WTC11 (cell line): ENCODE results near the gene C13orf46. TPM values are rescaled to one million over a fixed set of nuclear protein-coding genes. Genes with fewer than 3 reads are reported as not detected.

Experiments used
- ATAC-seq: fragments of 200-7000 bp; cut with Tn5 transposase; 2 replicates; pipeline ENCODE4 v1.10.0; 2021; ENCODE audit warnings: mild to moderate bottlenecking, moderate library complexity
- CTCF ChIA-PET: fragments of 300-600 bp; sonication (Branson Sonifier 250); formaldehyde crosslinking; loops from one replicate; lab custom pipeline; 2021; ENCODE audit warnings: antibody characterized with exemption; lab: Charles Lee
- POLR2A ChIA-PET: fragments of 350-600 bp; sonication (Branson Sonifier 250); formaldehyde crosslinking; loops from one replicate; lab custom pipeline; 2021; ENCODE audit warnings: antibody characterized with exemption; lab: Charles Lee
- DNase-seq: peaks from one replicate; pipeline ENCODE4 v3.0.0; 2021; ENCODE audit warnings: low spot score
- H3K27ac Mint-ChIP-seq: 2 replicates; pipeline ENCODE4 v1.8.0; 2021; ENCODE audit warnings: mixed read lengths
- H3K27me3 Mint-ChIP-seq: 2 replicates; pipeline ENCODE4 v1.8.0; 2021; ENCODE audit warnings: low read depth, mild to moderate bottlenecking, moderate library complexity, mixed read lengths
- H3K36me3 Mint-ChIP-seq: 2 replicates; pipeline ENCODE4 v1.8.0; 2021; ENCODE audit warnings: mixed read lengths
- H3K4me1 Mint-ChIP-seq: 2 replicates; pipeline ENCODE4 v1.8.0; 2022; ENCODE audit warnings: mixed read lengths
- H3K4me3 Mint-ChIP-seq: 2 replicates; pipeline ENCODE4 v1.8.0; 2021; ENCODE audit warnings: mild to moderate bottlenecking, moderate library complexity, mixed read lengths
- H3K9me3 Mint-ChIP-seq: 2 replicates; pipeline ENCODE4 v1.8.0; 2021; ENCODE audit warnings: mixed read lengths
- ARID4B ChIP-seq: sonication (generic); formaldehyde crosslinking; IDR thresholded peaks from 2 replicates; pipeline ENCODE4 v1.8.0; 2023; ENCODE audit warnings: missing genetic modification reagents, mild to moderate bottlenecking, borderline replicate concordance
- ELF4 ChIP-seq: sonication (generic); formaldehyde crosslinking; IDR thresholded peaks from 2 replicates; pipeline ENCODE4 v1.8.1; 2022; ENCODE audit warnings: low read depth, mild to moderate bottlenecking, moderate library complexity, missing genetic modification reagents
- ERG ChIP-seq: fragments of 250-450 bp; sonication (Bioruptor Pico); IDR thresholded peaks from 2 replicates; pipeline ENCODE4 v1.8.0; 2021; ENCODE audit warnings: mild to moderate bottlenecking
- FOXP1 ChIP-seq: sonication (generic); formaldehyde crosslinking; IDR thresholded peaks from 2 replicates; pipeline ENCODE4 v1.8.0; 2022; ENCODE audit warnings: missing genetic modification reagents, mild to moderate bottlenecking, moderate library complexity, borderline replicate concordance
- GABPB1 ChIP-seq: sonication (generic); formaldehyde crosslinking; IDR thresholded peaks from 2 replicates; pipeline ENCODE4 v1.8.1; 2023; ENCODE audit warnings: mild to moderate bottlenecking, missing genetic modification reagents
- IRF2 ChIP-seq: sonication (generic); formaldehyde crosslinking; IDR thresholded peaks from 2 replicates; pipeline ENCODE4 v1.8.0; 2022; ENCODE audit warnings: low read depth, missing genetic modification reagents, borderline replicate concordance
- MLX ChIP-seq: sonication (generic); formaldehyde crosslinking; IDR thresholded peaks from 2 replicates; pipeline ENCODE4 v1.8.1; 2023; ENCODE audit warnings: mild to moderate bottlenecking, missing genetic modification reagents, moderate library complexity
- NFYB ChIP-seq: sonication (generic); formaldehyde crosslinking; conservative IDR thresholded peaks from 2 replicates; pipeline ENCODE4 v1.8.0; 2022; ENCODE audit warnings: low read depth, missing genetic modification reagents
- NR2C2 ChIP-seq: sonication (generic); formaldehyde crosslinking; IDR thresholded peaks from 2 replicates; pipeline ENCODE4 v1.8.0; 2022; ENCODE audit warnings: mild to moderate bottlenecking, missing genetic modification reagents
- PRDM15 ChIP-seq: sonication (generic); formaldehyde crosslinking; IDR thresholded peaks from 2 replicates; pipeline ENCODE4 v1.8.0; 2022; ENCODE audit warnings: missing genetic modification reagents
- SOX15 ChIP-seq: fragments of 250-450 bp; sonication (Bioruptor Pico); IDR thresholded peaks from 2 replicates; pipeline ENCODE4 v1.9.0; 2021; ENCODE audit warnings: mild to moderate bottlenecking
- SP1 ChIP-seq: sonication (generic); formaldehyde crosslinking; conservative IDR thresholded peaks from 2 replicates; pipeline ENCODE4 v1.8.1; 2022; ENCODE audit warnings: missing genetic modification reagents
- TCF7 ChIP-seq: sonication (generic); formaldehyde crosslinking; IDR thresholded peaks from 2 replicates; pipeline ENCODE4 v1.8.0; 2022; ENCODE audit warnings: mild to moderate bottlenecking, low read depth, missing genetic modification reagents, moderate library complexity
- TEAD4 ChIP-seq: sonication (generic); formaldehyde crosslinking; IDR thresholded peaks from 2 replicates; pipeline ENCODE4 v1.8.0; 2022; ENCODE audit warnings: mild to moderate bottlenecking, missing genetic modification reagents
- USF2 ChIP-seq: sonication (generic); formaldehyde crosslinking; IDR thresholded peaks from 2 replicates; pipeline ENCODE4 v1.8.1; 2023; ENCODE audit warnings: mild to moderate bottlenecking, missing genetic modification reagents, moderate library complexity
- ZNF281 ChIP-seq: sonication (generic); formaldehyde crosslinking; IDR thresholded peaks from 2 replicates; pipeline ENCODE4 v1.8.0; 2023; ENCODE audit warnings: mild to moderate bottlenecking, missing genetic modification reagents
- total RNA-seq: library from RNA; stranded (reverse); gene quantifications from 3 replicates; pipeline ENCODE4 v1.2.3, GENCODE V29; 2021

Gene C13orf46
- total RNA-seq, 1 experiment from 2014 or later, result 0.50 TPM

- POLR2A ChIA-PET, result no interaction called here
- peak; percentile 30 for DNase-seq
Observed at GRCh38 chr13:113947311-113948033, 26.4 kb downstream of the C13orf46 start.

GRCh38 chr13:113946409-113947181 lies 27.3 kb downstream of the C13orf46 start:
- no peaks in the 10 kb centered on the region for H3K9me3 Mint-ChIP-seq
- ChIA-PET CTCF (interaction anchor here (0.6 to 1.3 kb wide), 10 partner anchors 11 to 282 kb away, joined by 3 to 9 read pairs (median 3); no protein-coding TSS in a partner anchor), POLR2A (no interaction called here)
- ATAC-seq (no peak), DNase-seq (no peak)
- H3K36me3 Mint-ChIP-seq, result no peaks in the 10 kb centered on the region
- H3K27ac Mint-ChIP-seq, result no peak overlapping the region
- H3K4me1 Mint-ChIP-seq, result no peaks in the 10 kb centered on the region
- no peaks in the 10 kb centered on the region for H3K27me3 Mint-ChIP-seq
- no peak for TF ChIP-seq SP1 (CRISPR knock-in tag)
- TF ChIP-seq FOXP1 (CRISPR knock-in tag), result no peak
- no peak for TF ChIP-seq GABPB1 (CRISPR knock-in tag)
- no peak for TF ChIP-seq ELF4 (CRISPR knock-in tag)
- TF ChIP-seq SOX15 (CRISPR knock-in tag), result no peak
- TF ChIP-seq TCF7 (CRISPR knock-in tag), result no peak
- TF ChIP-seq ZNF281 (CRISPR knock-in tag), result no peak
- TF ChIP-seq ERG (CRISPR knock-in tag), result no peak
- TF ChIP-seq PRDM15 (CRISPR knock-in tag), result no peak
- no peak for TF ChIP-seq MLX
- TF ChIP-seq IRF2 (CRISPR knock-in tag), result no peak
- no peak for TF ChIP-seq ARID4B (CRISPR knock-in tag)
- TF ChIP-seq NR2C2 (CRISPR knock-in tag), result no peak
- no peak for TF ChIP-seq TEAD4
- H3K4me3 Mint-ChIP-seq, result no peak overlapping the region

More at GRCh38 chr13:113947311-113948033, 26.4 kb downstream of the C13orf46 start:
- CTCF ChIA-PET, result interaction anchor here (0.6 to 1.3 kb wide), 14 partner anchors 9 to 281 kb away, joined by 3 to 9 read pairs (median 4); no protein-coding TSS in a partner anchor
- Mint-ChIP-seq H3K9me3 (no peaks in the 10 kb centered on the region), H3K27ac (no peak overlapping the region), H3K4me3 (no peak overlapping the region), H3K4me1 (no peaks in the 10 kb centered on the region), H3K36me3 (no peaks in the 10 kb centered on the region), H3K27me3 (no peaks in the 10 kb centered on the region)
- TF ChIP-seq NFYB (CRISPR knock-in tag) (no peak), USF2 (CRISPR knock-in tag) (peak; percentile 42)
- ATAC-seq, result peak; percentile 11; the same call in 1 of the 2 replicates
